AG08396 (cell line): Measurements from ENCODE around the gene ZDHHC9.
A peak's percentile ranks its signal among the peaks of the same experiment; 100 is the strongest.
"Not testable (repeated sequence)": the region's sequence is repeated elsewhere in the genome, so short reads cannot be mapped to it uniquely, and the experiment has no call there.

Experiments used
- DNase-seq: peaks from one replicate; pipeline ENCODE4 v3.0.0; 2012; ENCODE audit warnings: low spot score, mixed read lengths

Gene ZDHHC9

DNA sequence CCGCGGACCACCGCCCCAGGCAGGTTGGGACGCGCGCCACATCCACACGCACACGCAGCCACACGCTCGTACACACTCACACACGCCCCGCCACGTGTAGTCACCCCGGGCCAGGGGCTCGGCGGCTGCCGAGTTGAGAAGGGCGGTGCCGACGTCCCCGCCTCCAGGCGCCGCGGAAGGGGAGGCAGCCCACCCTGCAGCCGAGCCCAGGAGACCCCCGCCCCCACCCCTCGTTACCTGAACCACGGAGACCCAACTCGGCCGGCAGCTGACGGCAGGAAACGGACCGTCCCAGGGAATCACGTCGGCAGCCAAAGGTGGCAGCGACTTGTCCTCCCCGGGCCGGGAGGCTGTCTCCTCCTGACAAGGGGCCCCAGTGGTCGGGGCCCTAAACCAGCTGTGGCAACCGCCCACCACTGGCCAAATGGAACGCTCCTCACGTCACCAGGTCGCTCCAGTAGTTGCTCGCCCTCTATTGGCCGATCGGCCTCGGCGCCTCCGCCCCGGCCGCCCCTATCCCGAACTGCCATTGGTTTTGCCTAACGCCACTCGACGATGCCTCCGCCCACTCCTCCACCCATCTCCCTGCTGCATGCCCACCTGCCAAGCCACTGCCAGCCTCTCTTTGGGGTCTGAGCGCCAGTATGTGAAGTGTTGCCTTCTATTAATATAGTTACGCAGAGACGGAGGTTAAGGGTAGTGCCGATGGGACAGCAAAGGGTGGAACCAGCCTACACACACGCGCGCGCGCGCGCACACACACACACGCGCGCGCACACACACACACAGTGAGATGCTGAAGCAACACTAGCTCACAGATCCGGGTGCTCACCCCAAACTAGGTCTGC lies at the start of gene ZDHHC9:
Gene ZDHHC9 (minus strand): TSS at position 428 of the 848 bp plus-strand sequence. CDS start 1,941 bp downstream, outside the sequence.
- DNase-seq, result peak; percentile 93

DNA sequence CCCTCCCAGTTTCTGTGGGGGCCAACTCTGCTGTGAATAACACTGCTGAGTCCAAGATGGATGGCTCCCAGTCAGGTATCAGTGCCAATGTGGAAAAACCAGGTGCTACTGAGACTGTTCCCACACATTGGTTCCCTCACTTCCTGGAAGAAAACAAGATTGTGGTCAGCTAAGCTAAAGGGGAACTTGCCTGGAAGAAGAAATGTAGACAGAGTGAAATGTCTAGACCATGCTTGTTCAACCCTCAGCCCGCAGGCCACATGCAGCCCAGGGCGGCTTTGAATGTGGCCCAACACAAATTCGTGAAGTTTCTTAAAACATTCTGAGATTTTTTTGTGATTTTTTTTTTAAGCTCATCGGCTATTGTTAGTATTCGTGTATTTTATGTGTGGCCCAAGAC lies 33.7 kb upstream of the ZDHHC9 start:
- DNase-seq, result no peak

DNA sequence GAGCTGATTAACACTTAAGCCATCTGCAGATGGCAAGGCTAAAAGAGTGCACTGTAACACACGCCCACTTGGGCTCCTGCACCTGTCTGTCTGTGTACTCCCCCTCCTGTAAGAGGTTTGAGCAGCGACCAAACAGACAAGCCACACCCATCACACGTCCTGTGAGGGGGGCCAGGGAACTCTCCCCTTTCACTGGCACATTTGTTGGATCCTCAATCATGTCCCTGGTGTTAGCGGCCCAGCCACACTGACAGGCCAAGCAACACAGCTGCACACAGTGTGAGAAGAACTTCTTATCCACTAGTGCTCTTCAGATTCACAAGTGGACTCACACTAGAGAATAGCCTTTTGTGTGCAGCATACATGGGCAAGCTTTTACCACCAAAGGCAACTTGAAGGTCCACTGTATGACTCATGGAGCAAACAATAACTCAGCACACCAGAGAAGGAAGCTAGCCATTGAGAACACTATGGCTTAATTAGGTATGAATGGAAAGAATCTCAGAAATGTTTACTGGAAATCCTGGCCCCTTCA lies 33.2 kb upstream of the ZDHHC9 start:
- peak; percentile 23 for DNase-seq

DNA sequence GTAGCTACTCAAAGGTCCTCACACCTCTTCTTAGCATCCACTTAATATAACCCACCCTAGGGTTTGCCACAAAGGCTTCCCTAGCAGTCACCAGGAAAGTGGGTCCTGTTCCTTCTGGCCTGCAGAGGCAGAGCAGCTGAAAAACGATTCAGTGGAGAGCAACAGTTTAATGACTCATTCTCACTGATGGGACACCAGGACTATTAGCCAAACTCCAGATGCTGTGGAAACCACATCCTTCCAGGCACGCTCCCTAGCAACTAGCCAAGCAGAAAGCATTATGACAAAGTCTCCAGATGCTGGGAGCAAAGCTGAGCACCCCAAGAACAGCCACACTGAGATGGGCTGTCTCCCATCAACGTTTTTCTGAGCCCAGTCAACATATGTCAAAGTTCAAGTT lies 32.0 kb upstream of the ZDHHC9 start:
- DNase-seq, result peak; percentile 61

DNA sequence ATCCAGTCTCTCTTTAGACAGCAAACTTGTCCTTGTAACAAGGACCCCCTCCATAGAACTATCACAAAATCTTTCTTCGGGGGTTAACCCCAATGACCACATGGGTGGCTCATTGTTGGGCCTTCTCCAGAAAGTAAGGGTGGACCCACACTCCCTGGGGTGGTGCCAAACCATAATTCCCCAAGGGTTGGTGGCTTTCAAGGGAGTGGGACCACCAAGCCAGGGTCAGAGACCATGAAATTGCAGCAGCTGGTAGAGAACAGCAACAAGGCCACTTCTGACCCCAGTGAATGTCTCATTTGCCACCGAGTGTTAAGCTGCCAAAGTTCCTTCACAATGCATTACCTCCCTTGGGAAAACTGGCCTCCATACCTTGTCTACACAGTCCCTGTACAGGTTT lies 28.8 kb upstream of the ZDHHC9 start:
- DNase-seq, result no peak

DNA sequence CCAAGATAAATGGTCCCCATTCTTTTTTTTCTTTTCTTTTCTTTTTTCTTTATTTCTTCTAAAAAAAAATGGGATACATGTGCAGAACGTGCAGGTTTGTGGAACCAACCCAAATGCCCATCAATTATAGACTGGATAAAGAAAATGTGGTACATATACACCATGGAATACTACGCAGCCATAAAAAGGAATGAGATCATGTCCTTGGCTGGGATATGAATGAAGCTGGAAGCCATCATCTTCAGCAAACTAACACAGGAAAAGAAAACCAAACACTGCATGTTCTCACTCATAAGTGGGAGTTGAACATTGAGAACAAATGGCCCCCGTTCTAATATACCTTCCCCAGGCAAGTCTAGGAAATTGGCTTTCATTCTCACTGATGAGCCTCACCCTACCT lies 22.6 kb upstream of the ZDHHC9 start:
- DNase-seq, result not testable (repeated sequence)

DNA sequence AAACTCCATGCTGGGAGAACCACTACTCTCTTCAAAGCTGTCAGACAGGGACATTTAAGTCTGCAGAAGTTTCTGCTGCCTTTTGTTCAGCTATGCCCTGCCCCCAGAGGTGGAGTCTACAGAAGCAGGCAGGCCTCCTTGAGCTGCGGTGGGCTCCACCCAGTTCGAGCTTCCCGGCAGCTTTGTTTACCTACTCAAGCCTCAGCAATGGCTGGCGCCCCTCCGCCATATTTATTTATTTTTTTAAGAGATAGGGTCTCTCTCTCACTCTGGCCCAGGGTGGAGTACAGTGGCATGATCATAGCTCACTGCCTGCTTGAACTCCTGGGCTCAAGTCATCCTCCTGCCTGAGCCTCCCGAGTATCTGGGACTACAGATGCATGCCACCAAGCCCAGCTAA lies 15.4 kb upstream of the ZDHHC9 start:
- not testable (repeated sequence) for DNase-seq

DNA sequence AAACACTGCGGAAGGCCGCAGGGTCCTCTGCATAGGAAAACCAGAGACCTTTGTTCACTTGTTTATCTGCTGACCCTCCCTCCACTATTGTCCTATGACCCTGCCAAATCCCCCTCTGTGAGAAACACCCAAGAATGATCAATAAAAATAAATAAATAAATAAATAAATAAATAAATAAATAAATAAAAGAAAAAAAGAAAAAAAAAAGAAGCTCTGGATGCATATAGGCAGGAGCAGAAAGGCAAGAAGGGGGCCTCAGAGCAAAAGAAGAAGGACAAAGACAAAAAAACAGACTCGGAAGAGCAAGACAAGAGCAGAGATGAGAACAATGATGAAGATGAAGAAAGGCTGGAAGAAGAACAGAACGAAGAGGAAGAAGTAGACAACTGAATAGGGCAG lies 8.1 kb upstream of the ZDHHC9 start:
- not testable (repeated sequence) for DNase-seq

DNA sequence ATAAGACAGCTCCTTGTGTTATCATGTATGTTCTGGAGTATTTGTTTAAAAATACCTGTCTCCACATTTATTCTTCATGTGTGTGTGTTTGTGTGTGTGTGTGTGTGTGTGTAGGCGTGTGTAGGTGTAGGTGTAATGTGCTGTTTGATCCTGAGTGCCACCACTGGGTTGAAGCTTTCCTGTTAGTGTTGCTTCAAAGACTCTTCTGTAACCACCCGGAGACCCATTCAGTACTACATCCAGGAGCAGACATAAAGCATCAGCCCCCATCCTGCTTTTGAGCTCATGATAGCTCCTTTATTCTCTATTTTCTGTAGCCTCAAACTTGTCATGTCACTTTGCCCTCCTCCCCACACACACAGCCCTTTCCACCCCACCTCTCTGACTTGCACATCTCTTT lies 3.0 kb upstream of the ZDHHC9 start:
- no peak for DNase-seq

DNA sequence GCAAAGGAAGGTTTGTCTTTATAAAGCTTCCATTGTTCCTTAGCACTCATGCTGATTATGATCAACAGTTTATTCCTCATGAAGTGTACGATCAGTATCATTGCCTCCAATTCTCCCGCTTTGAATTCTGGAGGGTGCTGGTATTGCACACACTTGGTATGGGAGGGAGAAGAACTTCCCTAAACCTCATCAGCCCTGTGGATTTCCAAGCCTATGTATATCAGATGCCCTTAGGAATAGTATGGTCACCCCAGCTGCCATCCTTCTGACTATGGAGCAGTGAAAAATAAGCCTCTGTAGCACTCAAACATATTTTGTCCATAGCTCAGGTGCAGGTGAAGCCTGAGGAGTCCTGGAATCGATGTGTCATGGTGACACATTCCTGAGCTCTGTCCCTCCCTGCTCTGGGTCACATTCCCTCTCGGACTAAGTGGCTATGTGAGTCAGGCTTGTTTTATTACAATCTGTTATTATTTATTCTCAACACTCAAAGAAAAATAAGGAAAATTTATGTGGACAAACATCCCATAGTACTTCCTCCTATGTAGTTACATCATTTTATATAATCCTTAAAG lies 2.0 kb upstream of the ZDHHC9 start:
- DNase-seq, result no peak

DNA sequence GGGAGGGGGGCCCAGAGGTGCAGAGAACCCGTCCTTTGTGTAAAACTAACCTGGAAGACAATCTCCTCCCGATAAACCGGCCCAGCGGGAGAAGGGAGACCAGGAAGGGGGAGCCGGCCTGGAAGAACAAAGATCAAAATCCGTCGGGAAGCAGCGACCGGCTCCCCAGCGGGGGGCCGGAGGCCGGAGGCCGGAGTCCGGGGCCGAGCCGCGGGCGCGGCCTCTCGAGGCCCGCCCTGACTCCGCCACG lies 552 bp downstream of the ZDHHC9 start:
- no peak for DNase-seq

DNA sequence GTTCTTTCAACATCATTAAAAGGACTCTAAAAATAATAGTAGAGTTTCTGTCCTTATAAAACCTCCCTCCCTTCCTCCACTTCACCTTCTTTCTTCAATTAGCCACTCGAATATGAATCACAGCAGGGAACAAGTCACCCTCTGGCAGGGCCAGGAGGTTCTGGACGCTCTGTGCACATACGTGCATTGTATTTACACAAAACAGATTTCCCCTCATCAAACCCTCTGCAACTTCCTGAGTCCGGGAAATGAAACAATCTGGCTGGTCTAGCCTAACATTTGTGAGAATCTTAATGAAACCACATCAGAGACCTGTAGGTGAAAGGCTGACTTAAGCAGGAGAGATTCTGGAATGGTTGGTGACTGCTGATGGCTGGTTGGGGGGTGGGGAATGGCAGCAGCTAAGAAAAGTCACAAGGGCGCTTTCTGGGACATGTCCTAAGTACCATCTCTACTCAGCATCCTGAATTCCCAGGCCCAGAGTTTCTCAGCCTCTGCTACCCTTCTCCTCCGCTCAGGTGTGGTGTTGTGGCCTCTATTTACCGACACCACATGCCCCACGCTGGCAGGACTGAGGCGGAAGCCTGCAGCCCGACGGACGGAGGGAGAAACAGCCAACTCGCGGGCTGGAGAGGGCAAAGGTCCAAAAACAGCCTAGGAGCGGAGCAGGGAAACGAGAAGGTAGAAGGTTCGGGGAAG lies 1.0 kb downstream of the ZDHHC9 start:
- no peak for DNase-seq

DNA sequence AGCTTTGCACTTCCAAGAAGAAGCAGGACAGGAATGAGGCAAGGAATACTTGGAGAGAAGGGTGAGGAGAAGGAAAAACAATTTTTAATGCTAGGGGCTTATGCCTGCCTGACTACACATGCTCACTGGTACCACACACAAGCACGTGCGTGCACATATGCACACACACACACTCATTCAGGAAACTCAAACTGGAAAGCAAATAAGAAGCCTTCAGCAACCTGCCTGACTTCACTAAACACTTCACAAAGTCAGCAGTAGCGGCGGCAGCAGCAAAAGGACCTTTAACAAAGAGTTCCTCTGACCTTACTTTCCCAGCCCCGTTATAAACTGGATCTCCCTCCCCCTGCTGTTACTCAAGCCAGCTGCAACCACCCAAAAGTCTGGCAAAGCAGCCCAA lies 3.3 kb downstream of the ZDHHC9 start:
- no peak for DNase-seq

DNA sequence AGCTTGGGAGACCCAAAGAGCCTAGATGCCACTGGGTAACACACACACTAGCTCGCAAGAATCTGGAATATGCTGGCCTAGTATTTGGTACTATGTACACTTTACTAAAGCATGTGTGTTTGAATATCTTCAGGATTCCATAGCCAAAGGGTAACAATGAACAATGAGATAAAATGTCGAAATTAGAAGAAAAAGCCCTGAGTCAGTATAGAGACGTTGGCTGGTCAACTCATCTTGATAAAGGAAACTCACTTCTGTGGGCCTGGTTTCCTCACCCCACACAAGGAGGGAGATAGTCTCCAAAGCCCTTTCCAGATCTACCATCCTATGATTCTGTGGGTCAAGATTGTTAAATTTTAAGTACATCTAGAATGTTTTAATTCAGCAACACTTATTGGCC lies 6.9 kb downstream of the ZDHHC9 start:
- DNase-seq, result no peak

DNA sequence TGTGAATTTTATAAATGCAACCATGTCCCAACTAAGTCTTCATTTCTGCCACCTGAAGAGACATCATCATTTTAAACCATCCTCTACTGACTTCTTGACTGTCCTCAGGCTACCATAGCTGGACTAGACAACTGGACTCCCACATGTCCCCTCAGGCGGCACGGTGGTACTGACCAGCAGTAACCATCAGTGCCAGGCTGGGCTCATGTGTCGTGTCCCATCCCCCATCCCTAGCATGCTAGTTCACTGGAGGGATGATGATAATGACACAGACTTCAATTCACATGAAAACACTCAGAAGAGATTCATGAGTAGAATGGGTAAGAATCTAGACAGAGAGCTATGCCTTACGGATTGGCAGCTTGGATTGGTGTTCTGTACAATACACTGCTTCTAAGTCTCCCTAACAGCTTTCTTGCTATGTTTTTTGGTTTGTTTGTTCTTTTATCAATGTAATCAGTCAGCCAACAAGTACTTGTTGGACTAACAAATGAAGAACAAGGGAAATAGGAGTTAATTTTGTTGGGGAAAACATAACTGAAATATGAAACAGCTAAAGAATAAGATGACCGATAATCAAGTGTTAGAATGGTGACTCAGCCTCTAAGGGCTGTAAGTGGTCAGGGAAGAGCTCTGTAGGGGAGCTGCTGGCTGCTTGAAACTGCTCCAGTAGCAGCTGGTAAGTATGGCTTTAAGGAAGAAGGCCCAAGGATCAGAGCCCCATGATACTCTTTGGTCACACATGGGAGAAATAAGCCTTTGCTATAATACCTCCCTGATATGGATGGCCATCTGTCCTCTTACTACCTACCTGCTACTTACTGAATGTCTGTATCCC lies 10.3 kb downstream of the ZDHHC9 start:
- DNase-seq, result peak; percentile 43

DNA sequence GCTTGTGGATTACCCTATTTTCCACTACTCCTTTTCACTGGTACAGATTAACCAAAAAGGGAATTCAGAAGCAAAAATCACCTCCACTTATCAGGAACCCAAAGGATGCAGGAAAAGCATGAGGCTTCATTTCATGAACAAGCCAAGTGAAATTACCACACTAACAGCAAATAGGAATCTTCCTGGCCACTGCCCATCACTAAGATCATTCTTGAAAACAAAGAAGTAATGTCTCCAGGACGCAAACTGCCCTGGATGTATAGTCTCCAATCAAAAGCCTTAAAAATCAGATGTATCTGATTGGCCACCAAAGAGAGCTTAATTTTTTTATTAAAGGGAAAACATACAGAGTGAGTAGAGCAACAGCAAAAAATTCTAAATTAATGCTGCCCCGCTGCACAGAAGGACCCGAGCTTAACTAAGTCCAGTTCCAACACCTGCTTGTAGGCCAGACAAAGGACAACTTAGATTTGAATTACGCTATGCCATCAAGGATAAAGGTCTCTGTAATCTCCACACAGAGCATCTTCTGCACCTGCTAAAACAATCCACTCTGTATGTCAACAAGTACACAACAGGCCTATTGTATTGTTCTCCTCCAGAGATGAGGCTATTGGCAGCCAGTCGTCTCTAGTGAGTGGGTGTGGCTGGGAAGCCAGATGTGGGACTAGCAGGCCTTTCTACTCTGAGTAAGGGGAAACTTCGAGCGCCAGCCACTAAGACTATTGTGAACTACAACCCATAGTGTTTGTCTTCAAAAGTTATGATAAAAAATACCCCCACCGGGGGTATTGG lies 12.4 kb downstream of the ZDHHC9 start:
- no peak for DNase-seq

DNA sequence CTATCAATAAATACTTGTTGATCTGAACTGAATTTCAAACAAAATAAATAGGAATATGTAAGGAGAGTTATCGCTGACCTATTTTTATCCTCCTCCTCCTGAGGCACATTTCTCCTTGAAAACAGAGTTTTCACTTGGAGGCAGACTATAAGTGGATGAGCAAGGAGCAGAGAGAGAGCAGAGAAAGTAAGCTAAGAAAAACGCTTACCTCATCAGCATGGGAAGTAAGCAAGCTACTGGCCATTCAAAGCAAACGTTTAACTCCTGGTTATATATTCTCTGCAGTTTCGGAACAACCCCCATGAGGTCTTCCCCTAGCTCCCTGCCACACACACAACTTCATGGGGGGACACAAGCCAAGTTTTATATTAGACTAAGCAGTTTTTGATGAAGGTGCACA lies 13.2 kb downstream of the ZDHHC9 start:
- DNase-seq, result no peak

DNA sequence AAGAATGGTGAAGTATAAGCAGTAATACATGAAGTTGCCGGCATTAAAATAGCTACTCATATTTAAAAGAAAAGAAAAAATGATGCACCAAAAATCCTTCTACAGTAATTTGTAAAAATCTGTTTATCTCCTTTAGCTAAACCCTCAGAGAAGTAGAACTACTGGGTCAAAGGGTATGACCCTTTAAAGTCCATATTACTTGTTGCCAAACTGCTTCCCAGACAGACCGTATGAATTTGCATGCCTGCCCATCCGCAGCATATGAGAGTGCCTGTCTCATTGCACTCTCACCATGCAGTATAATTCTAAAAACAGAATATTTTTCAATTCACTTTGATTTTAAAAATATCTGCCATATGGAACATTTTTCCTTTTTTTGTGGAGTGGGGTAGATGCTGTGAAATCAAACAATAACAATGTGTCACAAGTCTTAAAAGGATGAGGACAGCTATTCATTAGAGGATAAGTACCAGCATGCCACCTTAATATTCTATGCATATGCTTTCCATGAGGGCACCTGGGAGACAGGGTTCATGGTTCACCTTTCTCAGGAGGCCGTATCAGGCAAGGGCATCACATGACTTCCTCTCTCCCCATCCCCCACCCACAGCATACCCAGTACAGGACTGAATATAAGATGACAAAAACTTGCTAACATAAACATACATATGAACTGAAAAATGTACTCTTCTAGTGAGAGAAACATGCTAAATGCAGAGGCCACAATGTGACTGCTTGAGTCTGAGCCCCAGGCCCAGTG lies 17.8 kb downstream of the ZDHHC9 start:
- DNase-seq, result no peak

DNA sequence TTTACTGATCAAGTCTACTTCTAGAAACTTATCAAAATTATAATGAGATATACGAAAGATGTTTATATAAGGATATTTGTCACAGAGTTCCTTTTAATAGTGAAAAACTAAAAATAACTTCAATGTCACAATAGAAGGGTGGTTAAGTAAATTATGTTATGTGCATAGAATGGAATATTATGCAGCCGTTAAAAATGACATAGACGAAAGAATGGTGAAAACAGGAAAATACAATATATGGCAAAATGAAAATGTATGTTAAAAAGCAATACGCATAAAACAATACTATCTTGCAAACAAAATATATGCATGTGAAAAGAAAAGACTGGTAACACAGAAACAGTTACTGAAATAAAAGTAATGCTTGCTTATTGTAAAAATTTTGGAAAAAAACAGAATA lies 19.1 kb downstream of the ZDHHC9 start:
- no peak for DNase-seq

DNA sequence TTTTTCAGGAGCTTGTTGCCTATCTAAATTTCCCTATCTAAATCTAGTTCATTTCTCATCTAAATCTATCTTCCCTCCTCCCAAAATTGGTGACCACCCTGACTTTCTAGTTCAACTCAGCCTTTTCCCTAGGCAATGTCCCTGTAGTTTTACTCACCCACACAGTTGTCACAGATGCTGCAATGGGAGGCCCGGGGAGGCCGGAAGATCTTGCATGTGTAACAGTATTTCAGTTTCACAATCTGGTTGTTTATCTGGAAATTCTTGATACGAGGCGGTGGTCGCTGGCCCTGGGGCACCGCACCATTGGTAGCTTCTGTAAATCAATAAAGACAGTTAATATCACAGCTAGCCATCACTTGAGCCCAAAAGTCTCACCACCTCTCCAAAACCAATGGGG lies 20.2 kb downstream of the ZDHHC9 start:
- DNase-seq, result no peak

DNA sequence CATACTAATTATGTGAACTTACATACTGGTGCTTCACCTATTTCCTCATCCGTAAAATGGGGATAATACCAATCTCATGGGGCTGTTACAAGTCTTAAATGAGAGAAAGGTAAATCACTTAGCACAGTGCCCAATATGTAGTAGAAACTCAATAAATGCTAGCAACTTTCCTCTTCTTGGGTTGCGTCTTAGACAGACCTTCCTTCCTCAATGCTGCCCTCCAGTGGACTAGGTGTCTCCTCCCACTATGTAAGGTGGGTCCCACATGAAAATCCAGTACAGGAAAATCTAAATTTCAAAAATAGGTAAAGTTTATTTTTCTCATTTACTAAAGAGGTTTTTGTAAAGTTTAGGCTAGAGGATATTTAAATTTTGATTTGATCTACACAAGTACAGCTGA lies 20.6 kb downstream of the ZDHHC9 start:
- peak; percentile 31 for DNase-seq
